ENCODE measurements around the gene MAP2K5. TPM values are rescaled to one million over a fixed set of nuclear protein-coding genes. Genes with fewer than 3 reads are reported as not detected.

MAP2K5 gene
- total RNA-seq, 1 donor from 2014 or later = 29.0 TPM

GRCh38 chr15:67831363-67831762 is 288.9 kb downstream of the MAP2K5 start:
- no peak for DNase-seq
- no peak for TF ChIP-seq CTCF (IDR thresholded peaks at IDR 0.05; ENCODE audit: partially characterized antibody, unreplicated experiment)
- H3K4me1 Mint-ChIP-seq (ENCODE audit: low read depth, unreplicated experiment) = peaks cover 8% of the 10 kb centered on the region
- no peak overlapping the region for H3K27ac Mint-ChIP-seq (ENCODE audit: unreplicated experiment)
- peaks cover 4% of the 10 kb centered on the region for H3K9me3 Mint-ChIP-seq (ENCODE audit: unreplicated experiment)
- H3K36me3 Mint-ChIP-seq (ENCODE audit: unreplicated experiment) = peaks cover 8% of the 10 kb centered on the region
- H3K27me3 Mint-ChIP-seq (ENCODE audit: unreplicated experiment) = peaks cover 14% of the 10 kb centered on the region
- no peak overlapping the region for H3K4me3 Mint-ChIP-seq (ENCODE audit: unreplicated experiment)

GRCh38 chr15:67832031-67832551 is 289.6 kb downstream of the MAP2K5 start:
- no peak overlapping the region for H3K27ac Mint-ChIP-seq (ENCODE audit: unreplicated experiment)
- H3K36me3 Mint-ChIP-seq (ENCODE audit: unreplicated experiment) = peaks cover 8% of the 10 kb centered on the region
- H3K27me3 Mint-ChIP-seq (ENCODE audit: unreplicated experiment) = peaks cover 14% of the 10 kb centered on the region
- no peak for DNase-seq
- H3K4me3 Mint-ChIP-seq (ENCODE audit: unreplicated experiment) = no peak overlapping the region
- H3K4me1 Mint-ChIP-seq (ENCODE audit: low read depth, unreplicated experiment) = peaks cover 8% of the 10 kb centered on the region
- TF ChIP-seq CTCF (IDR thresholded peaks at IDR 0.05; ENCODE audit: partially characterized antibody, unreplicated experiment) = no peak
- H3K9me3 Mint-ChIP-seq (ENCODE audit: unreplicated experiment) = peaks cover 4% of the 10 kb centered on the region

- DNase-seq = no peak
- no peak for TF ChIP-seq CTCF (IDR thresholded peaks at IDR 0.05; ENCODE audit: partially characterized antibody, unreplicated experiment)
- H3K9me3 Mint-ChIP-seq (ENCODE audit: unreplicated experiment) = peaks cover 4% of the 10 kb centered on the region
- no peak overlapping the region for H3K27ac Mint-ChIP-seq (ENCODE audit: unreplicated experiment)
- peaks cover 8% of the 10 kb centered on the region for H3K4me1 Mint-ChIP-seq (ENCODE audit: low read depth, unreplicated experiment)
- peak overlapping the region; percentile 68 for H3K4me3 Mint-ChIP-seq (ENCODE audit: unreplicated experiment)
- peaks cover 14% of the 10 kb centered on the region for H3K27me3 Mint-ChIP-seq (ENCODE audit: unreplicated experiment)
- H3K36me3 Mint-ChIP-seq (ENCODE audit: unreplicated experiment) = peaks cover 8% of the 10 kb centered on the region
Observed at GRCh38 chr15:67832897-67833709, 290.6 kb downstream of the MAP2K5 start.

- H3K4me3 Mint-ChIP-seq (ENCODE audit: unreplicated experiment) = peak overlapping the region; percentile 73
- peak; percentile 84 for DNase-seq
- H3K27ac Mint-ChIP-seq (ENCODE audit: unreplicated experiment) = no peak overlapping the region
- peaks cover 10% of the 10 kb centered on the region for H3K4me1 Mint-ChIP-seq (ENCODE audit: low read depth, unreplicated experiment)
- H3K27me3 Mint-ChIP-seq (ENCODE audit: unreplicated experiment) = peaks cover 9% of the 10 kb centered on the region
- TF ChIP-seq CTCF (IDR thresholded peaks at IDR 0.05; ENCODE audit: partially characterized antibody, unreplicated experiment) = peak; percentile 71
- H3K9me3 Mint-ChIP-seq (ENCODE audit: unreplicated experiment) = no peaks in the 10 kb centered on the region
- peaks cover 8% of the 10 kb centered on the region for H3K36me3 Mint-ChIP-seq (ENCODE audit: unreplicated experiment)
Observed at GRCh38 chr15:67833710-67834511, 291.4 kb downstream of the MAP2K5 start.
